Gastrocnemius medialis (tissue), 4 donors: Measurements from ENCODE around the gene MYBPH. TPM values are rescaled to one million over a fixed set of nuclear protein-coding genes. Genes with fewer than 3 reads are reported as not detected.

Experiments
- ATAC-seq, 2 donors: fragments of 150-250 bp; one replicate each; pipeline ENCODE4 v1.9.1; 2016
- DNase-seq, 2 donors: peaks; one replicate each; pipeline ENCODE4 v3.0.0-alpha.2; 2019
- H3K27ac ChIP-seq, 4 donors: fragments of 200-600 bp; sonication (generic); 1 replicate in 1 of 4; 2 replicates in 3 of 4; pipeline ENCODE4 v1.5.1; 2016 to 2018; ENCODE audit warnings: mild to moderate bottlenecking in 2 of 4, moderate library complexity in 1 of 4
- H3K27me3 ChIP-seq, 3 donors: fragments of 200-600 bp; sonication (generic) in 2 of 3; 1 replicate in 1 of 3; 2 replicates in 2 of 3; pipeline versions ENCODE4 v1.5.1 to v1.6.0; 2016 to 2019; ENCODE audit warnings: mild to moderate bottlenecking in 1 of 3, moderate library complexity in 1 of 3
- H3K36me3 ChIP-seq, 2 donors: fragments of 200-600 bp; sonication (generic) in 1 of 2; one replicate each; pipeline ENCODE4 v1.5.1; 2017 to 2018
- H3K4me1 ChIP-seq, 2 donors: fragments of 200-600 bp; sonication (generic) in 1 of 2; one replicate each; pipeline ENCODE4 v1.5.1; 2016 to 2017; ENCODE audit warnings: mild to moderate bottlenecking in 2 of 2
- H3K4me3 ChIP-seq, 4 donors: fragments of 200-600 bp; sonication (generic) in 3 of 4; 1 replicate in 1 of 4; 2 replicates in 3 of 4; pipeline ENCODE4 v1.5.1; 2016 to 2019; ENCODE audit warnings: mild to moderate bottlenecking in 2 of 4
- H3K9me3 ChIP-seq, 3 donors: fragments of 200-600 bp; sonication (generic) in 2 of 3; 1 replicate in 1 of 3; 2 replicates in 2 of 3; pipeline ENCODE4 v1.5.1; 2016 to 2019
- CTCF ChIP-seq, 5 experiments: fragments of 450-650 bp in 3 of 5; fragments of 200-600 bp in 2 of 5; sonication (generic) in 2 of 5; IDR thresholded peaks in 4 of 5; conservative IDR thresholded peaks in 1 of 5; 1 replicate in 4 of 5; 2 replicates in 1 of 5; pipeline ENCODE4 v1.5.1; 2016 to 2019; ENCODE audit warnings: antibody characterized with exemption in 5 of 5, mild to moderate bottlenecking in 3 of 5, moderate library complexity in 3 of 5
- POLR2A ChIP-seq, 2 donors: fragments of 450-650 bp; IDR thresholded peaks; one replicate each; pipeline ENCODE4 v1.6.1; 2017; ENCODE audit warnings: antibody characterized with exemption in 2 of 2, mild to moderate bottlenecking in 2 of 2, moderate library complexity in 2 of 2
- in situ Hi-C, 4 donors: fragments of 200-750 bp; cut with MboI; loops; one replicate each; pipeline versions ENCODE4 v1.15.0 to v1.8.0; 2017; ENCODE audit warnings: low sequenced_read_pairs in 4 of 4
- intact Hi-C: fragments of 100-400 bp; cut with DNase I; formaldehyde crosslinking; loops from one replicate; pipeline ENCODE4 v1.15.1; 2023; ENCODE audit warnings: low total_unique reads
- total RNA-seq, 4 donors: library from RNA; depleted of rRNA; stranded (reverse); fragments of >200 nt; gene quantifications; one replicate each; pipeline versions ENCODE4 v1.1.0 to v1.2.3, GENCODE V29; 2016

MYBPH gene
- total RNA-seq, 4 donors from 2014 or later: 7.4 to 260 (median 45.5) TPM

GRCh38 chr1:203149188-203149840, 26.3 kb downstream of the MYBPH start:
- Histone ChIP-seq H3K27ac (no peak overlapping the region), H3K9me3 (no peaks in the 10 kb centered on the region), H3K36me3 (no peaks in the 10 kb centered on the region), H3K4me3 (no peak overlapping the region), H3K4me1 (no peaks in the 10 kb centered on the region), H3K27me3 (no peaks in the 10 kb centered on the region)
- DNase-seq: no peak
- in situ Hi-C loops (no loop called here), intact Hi-C loops (no loop called here)
- TF ChIP-seq POLR2A (IDR thresholded peaks at IDR 0.05) (no peak), CTCF (IDR thresholded peaks at IDR 0.05 in 4 of 5, conservative IDR thresholded peaks at IDR 0.05 in 1 of 5) (no peak)
- ATAC-seq: no peak

- Histone ChIP-seq H3K27ac (no peak overlapping the region), H3K4me1 (no peaks in the 10 kb centered on the region), H3K9me3 (no peaks in the 10 kb centered on the region), H3K36me3 (no peaks in the 10 kb centered on the region), H3K4me3 (no peak overlapping the region), H3K27me3 (no peaks in the 10 kb centered on the region)
- in situ Hi-C loops: no loop called here
- intact Hi-C loops: no loop called here
- TF ChIP-seq POLR2A (IDR thresholded peaks at IDR 0.05): no peak
- TF ChIP-seq CTCF (IDR thresholded peaks at IDR 0.05 in 4 of 5, conservative IDR thresholded peaks at IDR 0.05 in 1 of 5): no peak
- ATAC-seq (no peak), DNase-seq (no peak)
Observed at GRCh38 chr1:203148579-203148978, 27.0 kb downstream of the MYBPH start.

- no peak for DNase-seq
- in situ Hi-C loops (no loop called here), intact Hi-C loops (no loop called here)
- Histone ChIP-seq H3K4me3 (no peak overlapping the region), H3K27ac (no peak overlapping the region), H3K4me1 (no peaks in the 10 kb centered on the region), H3K9me3 (no peaks in the 10 kb centered on the region), H3K36me3 (no peaks in the 10 kb centered on the region), H3K27me3 (no peaks in the 10 kb centered on the region)
- ATAC-seq: no peak
- no peak for TF ChIP-seq POLR2A (IDR thresholded peaks at IDR 0.05)
- TF ChIP-seq CTCF (IDR thresholded peaks at IDR 0.05 in 4 of 5, conservative IDR thresholded peaks at IDR 0.05 in 1 of 5): peak in 1 of 5 experiments; percentile 18
Observed at GRCh38 chr1:203148127-203148526, 27.5 kb downstream of the MYBPH start.

GRCh38 chr1:203147376-203147775, 28.2 kb downstream of the MYBPH start:
- intact Hi-C loops (no loop called here), in situ Hi-C loops (no loop called here)
- Histone ChIP-seq H3K27me3 (no peaks in the 10 kb centered on the region), H3K4me1 (no peaks in the 10 kb centered on the region), H3K36me3 (no peaks in the 10 kb centered on the region), H3K4me3 (no peak overlapping the region), H3K9me3 (no peaks in the 10 kb centered on the region), H3K27ac (no peak overlapping the region)
- no peak for TF ChIP-seq CTCF (IDR thresholded peaks at IDR 0.05 in 4 of 5, conservative IDR thresholded peaks at IDR 0.05 in 1 of 5)
- DNase-seq (no peak), ATAC-seq (no peak)

GRCh38 chr1:203146537-203146936, 29.1 kb downstream of the MYBPH start:
- Histone ChIP-seq H3K27ac (no peak overlapping the region), H3K9me3 (no peaks in the 10 kb centered on the region), H3K4me1 (no peaks in the 10 kb centered on the region), H3K36me3 (no peaks in the 10 kb centered on the region), H3K4me3 (no peak overlapping the region), H3K27me3 (no peaks in the 10 kb centered on the region)
- intact Hi-C loops: no loop called here
- ATAC-seq (no peak), DNase-seq (no peak)
- in situ Hi-C loops: no loop called here
- TF ChIP-seq POLR2A (IDR thresholded peaks at IDR 0.05): no peak
- no peak for TF ChIP-seq CTCF (IDR thresholded peaks at IDR 0.05 in 4 of 5, conservative IDR thresholded peaks at IDR 0.05 in 1 of 5)
